Measurements from ENCODE around the gene ZNF622. TPM values are rescaled to one million over a fixed set of nuclear protein-coding genes. Genes with fewer than 3 reads are reported as not detected.

Gene ZNF622
- total and polyA plus RNA-seq, 7 donors, result 22.8 to 40.8 (median 27.8) TPM

DNA sequence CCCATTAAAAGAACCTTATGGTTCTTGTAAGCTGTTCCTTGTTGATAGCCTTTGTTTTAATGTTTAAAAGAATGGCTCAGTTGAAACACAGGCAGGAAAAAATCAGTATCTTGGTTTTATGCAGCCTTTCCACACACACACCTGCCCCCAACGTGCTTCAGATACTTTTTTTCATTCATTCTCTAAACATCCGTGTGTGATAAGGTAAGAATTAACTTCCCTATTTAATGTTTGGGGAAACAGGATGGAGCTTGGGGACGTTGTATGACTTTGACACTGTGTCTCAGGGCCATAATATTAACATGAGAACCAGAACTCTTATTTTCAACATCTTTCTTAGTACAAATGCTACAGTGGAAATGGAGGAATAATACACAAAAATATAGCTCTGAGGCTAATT is 5.8 kb upstream of the ZNF622 start:
- H3K27ac ChIP-seq, result no peak overlapping the region
- TF ChIP-seq, protein P1, sequence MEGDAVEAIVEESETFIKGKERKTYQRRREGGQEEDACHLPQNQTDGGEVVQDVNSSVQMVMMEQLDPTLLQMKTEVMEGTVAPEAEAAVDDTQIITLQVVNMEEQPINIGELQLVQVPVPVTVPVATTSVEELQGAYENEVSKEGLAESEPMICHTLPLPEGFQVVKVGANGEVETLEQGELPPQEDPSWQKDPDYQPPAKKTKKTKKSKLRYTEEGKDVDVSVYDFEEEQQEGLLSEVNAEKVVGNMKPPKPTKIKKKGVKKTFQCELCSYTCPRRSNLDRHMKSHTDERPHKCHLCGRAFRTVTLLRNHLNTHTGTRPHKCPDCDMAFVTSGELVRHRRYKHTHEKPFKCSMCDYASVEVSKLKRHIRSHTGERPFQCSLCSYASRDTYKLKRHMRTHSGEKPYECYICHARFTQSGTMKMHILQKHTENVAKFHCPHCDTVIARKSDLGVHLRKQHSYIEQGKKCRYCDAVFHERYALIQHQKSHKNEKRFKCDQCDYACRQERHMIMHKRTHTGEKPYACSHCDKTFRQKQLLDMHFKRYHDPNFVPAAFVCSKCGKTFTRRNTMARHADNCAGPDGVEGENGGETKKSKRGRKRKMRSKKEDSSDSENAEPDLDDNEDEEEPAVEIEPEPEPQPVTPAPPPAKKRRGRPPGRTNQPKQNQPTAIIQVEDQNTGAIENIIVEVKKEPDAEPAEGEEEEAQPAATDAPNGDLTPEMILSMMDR (IDR thresholded peaks at IDR 0.05), result no peak
- TF ChIP-seq POLR2A (IDR thresholded peaks at IDR 0.05) (no peak), EP300 (IDR thresholded peaks at IDR 0.05) (no peak), POLR2AphosphoS5 (IDR thresholded peaks at IDR 0.05) (no peak)
- H3K4me1 ChIP-seq, result peaks cover 0 to 21% (median 13%) of the 10 kb centered on the region in 4 donors
- 12 to 41% methylated on average over 3 of the region's 3 CpGs for WGBS, 2 donors
- intact Hi-C loops (cut with DNase I), result no loop called here
- no peak overlapping the region for H3K4me3 ChIP-seq
- no peaks in the 10 kb centered on the region for H3K27me3 ChIP-seq
- H3K36me3 ChIP-seq, result no peaks in the 10 kb centered on the region
- no peak for DNase-seq
- no peaks in the 10 kb centered on the region for H3K9me3 ChIP-seq

DNA sequence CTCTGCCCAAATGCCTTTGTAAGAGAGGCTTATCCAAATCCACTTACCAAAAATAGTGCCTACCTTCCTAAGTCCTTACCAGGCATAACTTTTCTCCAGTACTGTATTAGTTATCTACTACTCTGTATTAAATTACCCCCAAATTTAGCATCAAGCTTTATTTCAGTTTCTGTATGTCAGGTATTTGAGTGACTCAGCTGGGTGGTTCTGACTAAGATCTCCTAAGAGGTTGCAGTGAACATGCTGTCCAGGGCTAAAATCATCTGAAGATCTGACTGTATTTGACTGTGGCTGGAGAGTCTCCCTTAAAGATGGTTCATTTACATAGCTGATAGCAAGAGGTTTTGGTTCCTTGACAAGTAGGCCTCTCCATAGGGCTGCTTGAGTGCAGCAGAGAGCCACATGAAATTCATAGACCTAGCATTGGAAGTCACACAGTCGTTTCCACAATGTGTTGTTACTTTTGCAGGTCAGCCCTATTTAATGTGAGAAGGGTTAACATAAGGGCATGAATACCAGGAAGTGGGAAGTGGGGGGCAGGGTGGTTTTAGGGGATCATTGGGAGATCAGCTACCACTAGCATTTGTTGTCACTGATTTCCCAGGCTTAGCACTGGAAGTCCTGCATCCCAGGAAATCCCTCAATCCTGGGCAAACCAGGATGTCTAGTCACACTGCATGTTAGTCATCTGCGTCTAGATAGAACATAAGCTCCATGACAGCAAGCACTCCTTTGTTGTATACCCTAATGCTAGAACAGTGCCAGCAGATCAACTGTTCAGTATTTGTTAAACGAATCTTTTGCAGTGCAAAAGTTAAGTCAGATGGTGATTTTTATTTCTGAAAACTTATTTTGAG is 2.0 kb upstream of the ZNF622 start:
- Histone ChIP-seq H3K27ac (peak overlapping the region in 3 of 4 donors; percentile 78 to 85 (median 85)), H3K27me3 (no peaks in the 10 kb centered on the region), H3K36me3 (peaks cover 0 to 8% (median 5%) of the 10 kb centered on the region in 4 donors), H3K9me3 (no peaks in the 10 kb centered on the region), H3K4me3 (no peak overlapping the region), H3K4me1 (peaks cover 0 to 46% (median 31%) of the 10 kb centered on the region in 4 donors)
- TF ChIP-seq, protein P1 (IDR thresholded peaks at IDR 0.05), result no peak
- TF ChIP-seq POLR2A (IDR thresholded peaks at IDR 0.05) (no peak), EP300 (IDR thresholded peaks at IDR 0.05) (no peak), POLR2AphosphoS5 (IDR thresholded peaks at IDR 0.05) (no peak)
- intact Hi-C loops (cut with DNase I), result loop anchor here (5.0 kb wide), 1 partner anchor 1595 kb away; the partner anchor contains the start of gene ANKH
- DNase-seq, result no peak
- WGBS, 2 donors, result 57 to 75% methylated on average over 3 of the region's 3 CpGs

DNA sequence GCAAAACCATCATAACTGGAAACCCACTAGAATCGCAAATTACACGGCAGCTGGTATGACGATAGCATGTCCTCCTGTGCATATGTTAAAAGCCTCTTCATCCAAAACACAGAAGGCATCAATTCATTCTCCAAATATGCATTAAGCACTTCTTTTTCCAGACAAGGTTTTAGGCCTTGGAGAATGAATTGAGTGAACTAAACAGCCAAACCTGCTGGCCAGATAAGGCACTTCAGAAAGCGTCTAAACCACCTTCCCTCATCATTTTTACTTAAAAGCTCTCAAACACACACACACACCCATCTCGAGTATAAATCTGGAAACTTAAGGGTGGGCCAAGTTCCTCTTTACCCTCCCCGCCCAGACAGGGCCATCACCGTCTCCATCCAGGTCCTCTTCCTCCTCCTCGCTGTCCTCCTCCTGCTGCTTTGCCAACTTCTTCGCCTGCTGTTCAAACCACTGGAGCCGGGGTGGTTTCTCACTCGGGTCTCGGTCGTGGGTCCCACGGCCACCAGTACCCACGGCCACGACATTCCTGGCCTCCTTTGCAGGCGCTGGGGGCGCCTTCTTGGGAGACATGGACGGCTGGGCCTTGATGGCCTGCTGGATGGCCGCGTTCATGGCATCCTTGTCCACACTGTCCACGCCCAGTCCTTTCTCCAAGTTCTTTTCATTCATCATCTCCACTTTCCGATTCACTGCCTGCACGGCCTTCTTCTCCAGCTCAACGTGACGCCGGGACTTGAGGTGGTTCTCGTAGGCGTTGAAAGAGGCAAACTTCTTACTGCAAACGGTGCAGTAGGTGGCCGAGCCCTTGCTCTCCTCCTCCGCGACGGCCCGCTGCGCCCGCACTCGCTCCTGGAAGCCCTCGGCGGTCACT is 696 bp downstream of the ZNF622 start:
- peaks cover 0 to 65% (median 50%) of the 10 kb centered on the region in 4 donors for H3K4me1 ChIP-seq
- no peaks in the 10 kb centered on the region for H3K27me3 ChIP-seq
- 2 to 6% methylated on average over 40 of the region's 40 CpGs for WGBS, 2 donors
- intact Hi-C loops (cut with DNase I), result loop anchor here (5.0 kb wide), 1 partner anchor 1593 kb away; the partner anchor contains the start of gene ANKH
- no peaks in the 10 kb centered on the region for H3K9me3 ChIP-seq
- H3K4me3 ChIP-seq, result peak overlapping the region; percentile 71 to 93 (median 80)
- DNase-seq, result no peak
- TF ChIP-seq, protein P1 (IDR thresholded peaks at IDR 0.05), result peak in 1 of 4 experiments; percentile 14
- no peak for TF ChIP-seq POLR2AphosphoS5 (IDR thresholded peaks at IDR 0.05)
- no peak for TF ChIP-seq POLR2A (IDR thresholded peaks at IDR 0.05)
- TF ChIP-seq EP300 (IDR thresholded peaks at IDR 0.05), result no peak
- peak overlapping the region; percentile 78 to 85 (median 85) for H3K27ac ChIP-seq
- peaks cover 11 to 35% (median 20%) of the 10 kb centered on the region in 4 donors for H3K36me3 ChIP-seq

DNA sequence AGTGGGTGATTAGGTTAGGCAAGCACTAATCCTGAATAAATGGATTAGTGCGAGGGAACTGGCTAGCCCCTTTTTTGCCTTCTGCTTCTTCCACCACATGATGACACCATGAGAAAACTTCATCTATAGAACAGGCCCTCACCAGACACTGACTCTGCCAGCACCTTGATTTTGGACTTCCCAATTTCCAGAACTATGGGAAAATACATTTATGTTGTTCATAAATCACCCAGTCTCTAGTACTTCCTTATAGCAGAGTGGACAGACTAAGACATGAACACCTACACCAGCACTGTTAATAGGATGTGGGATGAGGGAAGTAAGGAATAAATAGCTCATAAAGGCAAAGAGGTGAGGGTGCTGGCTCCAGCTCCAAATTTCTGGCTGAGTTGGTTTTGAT is 1.4 kb downstream of the ZNF622 start:
- no peaks in the 10 kb centered on the region for H3K27me3 ChIP-seq
- H3K36me3 ChIP-seq, result peaks cover 11 to 42% (median 20%) of the 10 kb centered on the region in 4 donors
- TF ChIP-seq, protein P1 (IDR thresholded peaks at IDR 0.05), result no peak
- TF ChIP-seq EP300 (IDR thresholded peaks at IDR 0.05) (no peak), POLR2A (IDR thresholded peaks at IDR 0.05) (no peak)
- peak overlapping the region; percentile 71 to 93 (median 80) for H3K4me3 ChIP-seq
- H3K27ac ChIP-seq, result no peak overlapping the region
- intact Hi-C loops (cut with DNase I), result no loop called here
- WGBS, 2 donors, result 73 to 91% methylated on average over 1 of the region's 1 CpG
- no peak for DNase-seq
- H3K4me1 ChIP-seq, result peaks cover 0 to 65% (median 54%) of the 10 kb centered on the region in 4 donors
- no peaks in the 10 kb centered on the region for H3K9me3 ChIP-seq

Measured in sigmoid colon (tissue), 7 donors.